Fibroblast of lung (primary cell): Measurements from ENCODE around the gene ZNF227.
"Not testable (repeated sequence)": the region's sequence is repeated elsewhere in the genome, so short reads cannot be mapped to it uniquely, and the experiment has no call there.

ENCODE experiments used
- EZH2 ChIP-seq: IDR thresholded peaks from 2 replicates; pipeline ENCODE4 v1.5.1; 2012; ENCODE audit warnings: low read length, control low read depth, mild to moderate bottlenecking; ENCODE audit errors: missing control alignments
- TF ChIP-seq, protein P1 (sequence below), 2 donors: IDR thresholded peaks in 1 of 2; conservative IDR thresholded peaks in 1 of 2; 1 replicate in 1 of 2; 2 replicates in 1 of 2; pipeline ENCODE4 v1.5.1; 2011 to 2012; ENCODE audit warnings: low read length in 2 of 2, control low read depth in 1 of 2, inconsistent platforms in 1 of 2, low read depth in 1 of 2, mild to moderate bottlenecking in 1 of 2

DNA sequence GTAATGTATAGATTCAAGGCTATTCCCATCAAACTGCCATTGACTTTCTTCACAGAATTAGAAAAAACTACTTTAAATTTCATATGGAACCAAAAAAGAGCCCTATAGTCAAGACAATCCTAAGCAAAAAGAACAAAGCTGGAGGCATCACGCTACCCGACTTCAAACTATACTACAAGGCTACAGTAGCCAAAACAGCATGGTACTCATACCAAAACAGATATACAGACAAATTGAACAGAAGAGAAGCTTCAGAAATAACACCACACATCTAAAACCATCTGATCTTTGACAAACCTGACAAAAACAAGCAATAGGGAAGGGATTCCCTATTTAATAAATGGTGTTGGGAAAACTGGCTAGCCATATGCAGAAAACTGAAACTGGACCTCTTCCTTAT is 40.0 kb downstream of the ZNF227 start:
- TF ChIP-seq, protein P1, sequence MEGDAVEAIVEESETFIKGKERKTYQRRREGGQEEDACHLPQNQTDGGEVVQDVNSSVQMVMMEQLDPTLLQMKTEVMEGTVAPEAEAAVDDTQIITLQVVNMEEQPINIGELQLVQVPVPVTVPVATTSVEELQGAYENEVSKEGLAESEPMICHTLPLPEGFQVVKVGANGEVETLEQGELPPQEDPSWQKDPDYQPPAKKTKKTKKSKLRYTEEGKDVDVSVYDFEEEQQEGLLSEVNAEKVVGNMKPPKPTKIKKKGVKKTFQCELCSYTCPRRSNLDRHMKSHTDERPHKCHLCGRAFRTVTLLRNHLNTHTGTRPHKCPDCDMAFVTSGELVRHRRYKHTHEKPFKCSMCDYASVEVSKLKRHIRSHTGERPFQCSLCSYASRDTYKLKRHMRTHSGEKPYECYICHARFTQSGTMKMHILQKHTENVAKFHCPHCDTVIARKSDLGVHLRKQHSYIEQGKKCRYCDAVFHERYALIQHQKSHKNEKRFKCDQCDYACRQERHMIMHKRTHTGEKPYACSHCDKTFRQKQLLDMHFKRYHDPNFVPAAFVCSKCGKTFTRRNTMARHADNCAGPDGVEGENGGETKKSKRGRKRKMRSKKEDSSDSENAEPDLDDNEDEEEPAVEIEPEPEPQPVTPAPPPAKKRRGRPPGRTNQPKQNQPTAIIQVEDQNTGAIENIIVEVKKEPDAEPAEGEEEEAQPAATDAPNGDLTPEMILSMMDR (conservative IDR thresholded peaks at IDR 0.05 in 1 of 2, IDR thresholded peaks at IDR 0.05 in 1 of 2; ENCODE audit: low read depth in 1 of 2, low read length in 2 of 2), result not testable (repeated sequence)
- TF ChIP-seq EZH2, result not testable (repeated sequence)
